HG03571 (cell line): ENCODE data around the gene SNX15.

Experiments used
- ATAC-seq: cut with Tn5 transposase; IDR thresholded peaks from one replicate; pipeline ENCODE4 v1.9.1; 2021; ENCODE audit not compliant: unreplicated experiment

The SNX15 gene

DNA sequence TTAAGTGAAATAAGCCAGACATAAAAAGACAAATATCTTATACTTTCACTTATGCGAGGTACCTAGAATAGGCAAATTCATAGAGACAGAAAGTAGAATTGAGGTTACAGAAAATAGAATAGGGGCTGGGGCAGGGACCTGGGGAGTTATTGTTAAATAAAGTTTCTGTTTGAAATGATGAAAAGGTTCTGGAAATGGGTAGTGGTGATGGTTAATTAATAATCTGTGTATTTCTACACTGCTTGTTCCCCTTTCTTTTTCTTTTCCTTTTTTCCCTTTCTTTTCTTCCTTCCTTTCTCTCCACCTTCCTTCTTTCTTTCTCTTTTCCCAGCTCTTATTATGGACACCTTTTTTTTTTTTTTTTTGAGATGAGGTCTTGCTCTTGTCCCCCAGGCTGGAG lies 28.3 kb downstream of the SNX15 start:
- no peak for ATAC-seq

DNA sequence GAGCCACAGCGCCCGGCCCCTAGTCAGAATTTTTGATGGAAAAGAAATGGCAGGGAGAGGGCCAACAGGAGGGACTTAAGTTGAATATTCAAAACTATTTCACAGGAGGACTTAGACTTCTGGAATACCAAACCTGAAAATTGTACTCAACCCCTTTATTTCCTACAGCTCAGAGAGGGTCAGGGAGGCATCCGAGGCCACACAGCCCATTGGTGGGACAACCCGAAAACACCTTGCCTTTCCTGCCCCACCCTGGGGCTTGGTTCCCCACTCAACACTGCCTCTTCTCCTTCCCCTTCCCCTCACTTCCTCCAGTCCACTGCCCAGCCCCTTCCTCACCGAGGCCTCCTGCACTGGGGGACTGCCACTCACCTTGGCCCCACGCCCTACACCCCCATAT lies 29.8 kb downstream of the SNX15 start:
- no peak for ATAC-seq

DNA sequence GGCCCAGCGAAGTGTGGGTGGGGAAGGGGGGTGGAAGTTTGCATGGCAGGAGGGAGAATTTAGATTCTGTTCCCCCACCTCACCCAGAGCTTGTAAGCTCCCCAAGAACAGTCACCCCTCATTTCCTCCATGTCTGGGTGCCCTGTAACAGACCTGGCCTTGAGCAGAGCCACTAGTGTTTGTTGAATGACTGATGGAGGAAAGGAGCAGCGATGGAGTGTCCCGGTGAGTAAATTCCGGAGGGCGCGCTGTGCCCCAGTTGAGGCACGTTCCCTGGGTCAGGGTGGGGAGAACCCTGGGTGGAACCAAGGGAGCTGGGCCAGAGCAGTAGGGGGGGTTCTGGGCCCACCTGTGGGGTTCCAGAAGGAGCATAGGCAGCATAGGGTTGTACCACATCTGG lies 30.3 kb downstream of the SNX15 start:
- ATAC-seq = no peak

DNA sequence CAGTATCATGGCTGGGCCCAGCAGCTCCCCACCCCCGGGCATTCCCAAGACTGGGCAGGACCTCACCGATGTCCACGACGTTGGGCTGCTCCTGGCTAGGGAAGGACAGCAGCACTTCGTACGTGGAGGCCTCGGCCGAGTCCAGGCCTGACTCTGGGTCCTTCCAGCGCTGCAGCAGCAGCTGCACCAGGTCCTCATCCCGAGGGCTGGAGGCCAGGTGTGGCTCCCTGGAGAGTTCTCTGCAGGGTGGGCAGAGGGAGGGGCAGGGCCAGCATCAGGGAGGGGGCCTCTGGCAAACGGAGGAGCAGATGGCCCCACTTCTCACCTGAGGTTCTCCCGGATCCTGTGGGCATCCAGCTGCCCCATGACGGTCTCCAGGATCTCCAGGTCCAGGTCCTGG lies 30.8 kb downstream of the SNX15 start:
- no peak for ATAC-seq

GRCh38 chr11:65058419-65059054 lies 31.3 kb downstream of the SNX15 start, which contains the start of gene NAALADL1:
NAALADL1 (minus strand) TSS chr11:65058553; CDS start chr11:65058521, 32 bp downstream.
- no peak for ATAC-seq

DNA sequence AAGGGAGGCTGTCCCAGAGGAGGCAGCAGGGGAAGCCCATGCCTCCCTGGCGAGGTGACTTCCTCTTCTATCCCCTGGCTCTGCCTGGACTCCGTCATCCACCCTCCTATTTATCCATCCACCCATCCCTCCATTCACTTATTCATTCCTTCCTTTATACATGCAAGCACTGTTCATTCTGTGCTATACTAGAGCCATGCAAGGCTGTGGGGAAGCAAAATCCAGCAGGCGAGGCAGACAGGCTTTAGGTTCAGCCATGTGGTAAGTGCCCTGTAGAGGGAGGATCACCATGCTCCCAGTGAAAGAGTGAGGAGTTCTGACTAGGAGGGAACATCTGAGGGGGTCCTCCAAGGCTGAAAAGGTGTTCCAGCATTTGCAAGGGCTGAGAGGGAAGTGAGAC lies 32.3 kb downstream of the SNX15 start:
- ATAC-seq = no peak

- ATAC-seq = no peak
Observed at GRCh38 chr11:65059959-65060824, 33.0 kb downstream of the SNX15 start.

DNA sequence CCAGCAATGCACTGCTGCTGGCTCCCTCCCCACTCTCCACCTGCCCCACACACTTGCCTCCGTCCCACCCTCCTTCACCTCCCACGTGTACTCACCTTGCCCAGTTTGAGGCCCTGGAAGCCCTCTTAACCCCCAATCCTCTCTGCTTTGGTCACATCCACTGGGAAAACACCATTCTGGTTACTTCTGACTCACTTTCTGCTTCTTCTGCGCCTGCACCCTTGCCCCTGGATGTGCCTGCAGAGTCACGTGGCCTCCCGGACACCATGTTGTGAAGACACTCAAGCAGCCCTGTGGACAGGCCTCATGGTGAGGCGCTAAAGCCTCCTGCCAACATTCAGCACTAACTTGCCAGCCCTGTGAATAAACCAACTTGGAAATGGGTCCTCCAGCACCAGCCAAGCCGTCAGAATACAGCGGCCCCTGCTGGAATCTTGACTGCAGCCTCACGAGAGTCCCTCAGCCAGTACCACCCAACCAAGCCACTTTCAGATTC lies 33.7 kb downstream of the SNX15 start:
- ATAC-seq = no peak

GRCh38 chr11:65063532-65063931 lies 36.3 kb downstream of the SNX15 start:
- no peak for ATAC-seq

DNA sequence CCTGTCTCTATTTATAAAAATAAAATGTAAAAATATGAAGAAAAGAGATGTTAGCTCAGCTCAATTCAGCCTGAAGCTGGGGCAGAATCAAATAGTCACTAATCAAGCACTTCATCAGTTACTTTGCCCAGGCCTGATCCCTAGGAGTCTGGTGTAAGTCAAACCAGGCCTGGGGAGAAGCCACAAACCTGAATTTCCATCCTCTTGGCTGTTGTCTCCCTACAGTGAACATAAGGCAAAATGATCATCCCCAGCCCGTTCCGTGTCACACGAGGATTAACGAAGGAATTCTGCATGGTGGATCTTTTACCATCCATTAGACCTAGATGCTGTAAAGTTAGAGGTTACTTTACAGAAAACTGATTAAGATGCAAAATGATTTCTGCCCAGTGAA lies 37.6 kb downstream of the SNX15 start:
- ATAC-seq = no peak

DNA sequence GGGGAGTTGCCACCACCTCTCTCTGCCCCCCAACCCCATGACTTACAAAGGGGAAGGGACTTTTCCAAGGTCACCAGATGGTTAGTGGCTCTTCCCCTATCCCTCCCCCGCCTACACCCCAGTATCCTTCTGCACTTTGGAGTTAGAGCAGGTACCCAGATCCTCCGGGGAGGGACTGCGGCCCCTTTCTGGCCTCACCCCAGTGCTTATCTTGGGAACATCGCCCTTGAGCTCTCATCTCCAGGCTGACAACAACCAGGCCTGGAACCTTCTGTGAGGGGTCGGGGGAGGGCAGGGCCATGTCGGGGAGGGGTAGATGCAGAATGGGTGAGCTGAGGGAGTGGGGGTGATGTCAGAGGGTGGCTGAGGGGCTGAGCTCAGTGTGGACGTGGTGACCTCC lies 38.6 kb downstream of the SNX15 start:
- ATAC-seq = no peak

GRCh38 chr11:65066315-65066714 lies 39.1 kb downstream of the SNX15 start:
- no peak for ATAC-seq

DNA sequence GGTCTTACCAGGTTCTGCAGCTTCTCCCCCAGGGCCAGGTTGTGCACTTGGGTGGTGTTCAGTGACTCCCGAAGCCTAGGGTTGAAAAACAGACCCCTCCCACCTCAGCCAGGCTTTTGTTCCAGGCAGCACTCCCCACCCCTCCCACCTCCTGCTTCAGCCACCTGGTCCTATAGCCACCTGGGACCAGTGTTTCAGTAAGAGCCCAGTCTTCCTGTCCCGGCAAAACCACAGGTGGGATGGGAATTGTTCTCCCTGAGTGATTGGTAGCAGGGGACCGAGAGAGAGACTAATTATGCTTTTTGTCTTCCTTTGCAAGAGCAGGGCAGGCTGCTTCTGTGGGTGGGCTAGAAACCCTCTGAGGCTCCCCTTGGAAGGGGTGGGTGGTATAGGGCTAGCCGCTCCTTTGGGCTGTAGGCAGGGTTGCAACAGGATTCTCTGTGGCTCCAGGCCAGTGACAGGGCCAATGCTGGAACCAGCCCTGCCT lies 39.6 kb downstream of the SNX15 start:
- ATAC-seq = no peak

GRCh38 chr11:65067446-65067845 lies 40.2 kb downstream of the SNX15 start:
- no peak for ATAC-seq

DNA sequence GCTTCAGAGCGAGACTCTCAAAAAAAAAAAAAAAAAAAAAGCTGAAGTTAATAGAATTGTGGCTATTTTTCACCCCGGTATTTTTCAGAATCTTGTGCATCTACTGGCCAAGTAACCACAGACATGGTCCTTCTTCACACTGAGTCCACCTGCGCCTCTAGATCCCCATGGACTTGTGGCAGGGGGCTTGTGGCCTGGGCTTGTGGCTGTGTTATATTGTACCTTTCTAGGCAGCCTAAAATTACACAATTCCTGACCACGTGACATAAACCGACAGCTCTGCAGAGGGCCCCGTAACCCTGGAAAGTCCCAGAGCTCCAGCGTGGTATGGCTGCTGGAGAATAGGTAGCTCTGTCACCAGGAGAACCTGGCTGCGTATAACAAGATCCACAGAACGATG lies 42.0 kb downstream of the SNX15 start:
- ATAC-seq = no peak

DNA sequence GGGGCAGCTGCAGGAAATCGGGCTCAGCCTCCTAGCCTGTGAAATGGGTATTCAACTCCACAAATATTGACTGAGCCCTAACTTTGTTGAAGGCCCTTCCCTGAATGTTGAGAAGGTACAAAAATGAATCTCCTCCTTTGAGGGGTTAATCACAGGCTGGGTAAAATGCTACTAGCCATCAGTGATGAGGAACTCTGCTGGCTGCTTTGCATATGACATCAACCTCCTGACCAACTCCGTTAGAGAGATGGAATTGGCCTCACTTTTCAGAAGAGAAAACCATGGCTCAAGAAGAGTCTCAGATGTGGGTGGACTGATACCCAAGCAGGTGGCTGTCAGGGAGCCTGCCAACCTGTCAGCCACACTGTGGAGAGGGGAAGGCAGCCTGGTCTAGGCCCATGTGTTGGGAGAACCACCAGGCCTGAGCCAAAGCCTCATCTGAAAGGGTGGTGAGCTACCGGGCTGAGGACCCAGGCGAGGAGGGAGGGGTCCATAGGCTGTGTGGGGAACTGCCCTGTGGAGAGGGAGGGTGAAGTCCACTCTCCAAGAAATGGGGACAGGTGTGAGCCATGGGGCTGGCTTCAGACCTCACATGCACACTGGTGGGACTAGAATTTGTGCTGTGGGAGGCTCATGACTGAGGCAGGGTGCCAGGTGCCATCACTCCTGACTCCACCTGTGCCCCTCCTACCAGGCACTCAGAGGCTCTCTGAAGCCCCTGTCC lies 44.8 kb downstream of the SNX15 start:
- ATAC-seq = no peak

DNA sequence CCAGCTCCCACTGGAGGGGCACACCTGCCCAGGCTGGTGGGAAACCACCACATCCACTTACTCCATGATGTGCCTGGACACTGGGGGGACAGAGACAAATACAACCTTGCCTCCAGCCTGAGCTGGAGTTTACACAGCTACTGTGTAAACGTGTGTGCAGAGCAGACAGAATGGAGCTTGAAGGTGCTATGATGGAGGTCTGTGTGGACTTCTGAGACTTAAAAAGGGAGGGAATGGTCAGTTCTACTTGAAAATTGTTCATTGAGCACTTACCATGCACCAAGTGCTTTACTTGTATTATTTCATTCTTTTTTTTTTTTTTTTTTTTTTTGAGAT lies 45.4 kb downstream of the SNX15 start:
- no peak for ATAC-seq

DNA sequence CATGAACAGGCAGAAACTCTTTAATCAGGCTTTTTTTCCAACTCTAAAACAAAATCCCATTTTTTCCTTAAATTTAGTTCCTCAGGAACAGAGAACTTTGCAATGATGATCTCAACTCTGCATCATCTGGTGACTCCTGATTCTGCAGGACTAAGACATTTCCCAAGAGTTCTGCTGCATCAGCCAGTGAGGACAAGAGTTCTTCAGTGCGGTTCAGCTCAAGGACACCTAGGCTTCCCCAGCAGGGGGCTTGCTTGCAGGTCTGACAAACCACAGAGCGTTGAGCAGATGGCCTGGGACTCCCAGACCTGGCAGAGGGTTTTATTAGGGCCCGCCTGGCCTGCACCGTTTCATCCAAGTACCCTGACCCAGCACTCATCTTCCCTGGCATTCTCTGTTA lies 50.2 kb downstream of the SNX15 start:
- ATAC-seq = no peak

DNA sequence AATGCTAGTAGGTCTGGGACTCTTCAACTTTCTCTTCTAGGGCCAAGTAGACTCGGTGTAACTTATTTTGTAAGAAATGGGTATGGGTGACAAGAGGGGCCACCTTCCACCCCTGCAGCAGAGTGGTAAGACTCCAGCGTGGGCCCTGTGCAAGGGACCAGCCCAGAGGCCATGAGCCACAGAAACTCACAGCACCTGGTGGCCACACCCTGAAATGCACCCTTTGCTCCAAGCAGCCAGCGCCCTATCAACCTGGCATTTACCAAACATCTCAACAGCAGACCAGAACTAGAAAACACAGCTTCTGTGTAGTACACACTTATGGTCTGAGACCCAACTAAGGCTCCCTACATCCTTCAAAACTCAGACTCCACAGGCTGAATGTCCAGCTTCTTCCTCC lies 50.9 kb downstream of the SNX15 start:
- no peak for ATAC-seq

GRCh38 chr11:65078786-65079342 lies 51.6 kb downstream of the SNX15 start:
- ATAC-seq = no peak

DNA sequence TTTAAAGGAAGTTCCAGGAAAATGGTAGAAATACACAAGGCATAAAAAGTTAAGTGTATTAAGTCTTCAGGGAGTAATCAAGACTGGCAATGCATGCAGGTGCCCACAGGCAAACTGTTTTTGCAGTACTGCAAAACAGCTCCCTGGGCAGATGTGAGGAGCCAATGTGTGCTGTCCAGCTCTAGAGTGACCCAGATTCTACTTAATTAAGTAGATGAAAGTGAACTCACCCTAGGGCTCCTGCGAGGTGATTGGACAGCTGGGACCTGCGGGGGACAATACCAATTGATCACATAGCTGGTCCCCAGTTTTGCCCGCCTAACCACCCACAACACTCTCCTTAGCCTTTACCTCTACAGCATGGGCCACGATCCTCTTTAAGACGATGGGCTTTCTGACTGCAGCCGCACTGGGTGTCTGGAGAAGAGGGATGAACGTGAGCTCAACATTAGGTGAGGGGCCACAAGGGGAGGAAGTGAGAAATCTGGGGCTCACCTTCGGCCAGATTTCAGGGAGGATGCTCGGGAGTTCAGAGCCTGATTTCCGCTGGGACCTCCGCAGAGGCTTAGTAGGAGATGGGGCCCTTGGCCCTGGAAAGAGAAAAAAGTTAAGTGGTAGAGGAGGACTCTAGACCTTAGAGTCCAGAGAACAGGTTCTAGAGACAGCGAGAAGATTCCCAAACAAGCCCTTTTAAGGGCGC lies 56.0 kb downstream of the SNX15 start:
- ATAC-seq = peak; percentile 11
